Small intestine (tissue), 7 donors: ENCODE results near the gene PTGES3L. TPM values are rescaled to one million over a fixed set of nuclear protein-coding genes. Genes with fewer than 3 reads are reported as not detected.
"Not testable (repeated sequence)": the region's sequence is repeated elsewhere in the genome, so short reads cannot be mapped to it uniquely, and the experiment has no call there.

Source experiments
- DNase-seq, 2 donors: peaks; one replicate each; pipeline versions ENCODE4 v3.0.0 to v3.0.0-alpha.2; 2013
- FAIRE-seq: peaks from 2 replicates; lab custom pipeline; 2012; peaks lifted over from hg19 to GRCh38; lab: Jason Lieb, UNC
- H3K27ac ChIP-seq, 3 donors: one replicate each; pipeline ENCODE4 v1.5.1; 2013; ENCODE audit warnings: low read length in 2 of 3, mild to moderate bottlenecking in 2 of 3, control low read depth in 1 of 3, inconsistent platforms in 1 of 3, low read depth in 1 of 3, moderate library complexity in 1 of 3
- H3K27me3 ChIP-seq, 3 donors: one replicate each; pipeline ENCODE4 v1.6.1; 2013; ENCODE audit warnings: low read length in 3 of 3, inconsistent platforms in 1 of 3; ENCODE audit not compliant: control insufficient read depth in 3 of 3, insufficient read depth in 3 of 3
- H3K36me3 ChIP-seq, 3 donors: one replicate each; pipeline ENCODE4 v1.6.1; 2013; ENCODE audit warnings: low read length in 3 of 3, inconsistent platforms in 1 of 3, low read depth in 1 of 3, mild to moderate bottlenecking in 1 of 3, moderate library complexity in 1 of 3; ENCODE audit not compliant: control insufficient read depth in 3 of 3, insufficient read depth in 2 of 3
- H3K4me1 ChIP-seq, 3 donors: one replicate each; pipeline ENCODE4 v1.6.1; 2013; ENCODE audit warnings: low read length in 2 of 3, inconsistent platforms in 1 of 3, low read depth in 1 of 3, mild to moderate bottlenecking in 1 of 3, moderate library complexity in 1 of 3; ENCODE audit not compliant: control insufficient read depth in 3 of 3, insufficient read depth in 2 of 3
- H3K4me3 ChIP-seq, 3 donors: one replicate each; pipeline ENCODE4 v1.5.1; 2013; ENCODE audit warnings: low read length in 3 of 3, control low read depth in 1 of 3, inconsistent platforms in 1 of 3, low read depth in 1 of 3, mild to moderate bottlenecking in 1 of 3, moderate library complexity in 1 of 3
- H3K9me3 ChIP-seq, 2 donors: one replicate each; pipeline ENCODE4 v1.6.1; 2013; ENCODE audit warnings: low read depth in 1 of 2, low read length in 1 of 2; ENCODE audit not compliant: control insufficient read depth in 2 of 2, insufficient read depth in 1 of 2
- WGBS, 3 donors: extraction: QIAGEN DNeasy Blood & Tissue Kit; methylation state at CpG; one replicate each; pipeline ENCODE4 v1.1.7; 2013; 5-methylcytosine and 5-hydroxymethylcytosine counted together
- polyA plus RNA-seq, 4 donors: library from polyadenylated mRNA; stranded (reverse) in 3 of 4; unstranded in 1 of 4; fragments of 200-250 nt in 3 of 4; fragments of 120-200 nt in 1 of 4; gene quantifications; one replicate each; pipeline versions ENCODE4 v1.2.1 to v1.2.3, GENCODE V29; 2013
- donor health status: healthy with polysubstance abuse.
- donor health status: control.
- donor health status: control.
- donor health status: Bipolar disorder and iron deficiency.
- donor health status: healthy.

The PTGES3L gene
- polyA plus RNA-seq, 4 donors, result 0.67 to 2.0 (median 0.94) TPM

DNA sequence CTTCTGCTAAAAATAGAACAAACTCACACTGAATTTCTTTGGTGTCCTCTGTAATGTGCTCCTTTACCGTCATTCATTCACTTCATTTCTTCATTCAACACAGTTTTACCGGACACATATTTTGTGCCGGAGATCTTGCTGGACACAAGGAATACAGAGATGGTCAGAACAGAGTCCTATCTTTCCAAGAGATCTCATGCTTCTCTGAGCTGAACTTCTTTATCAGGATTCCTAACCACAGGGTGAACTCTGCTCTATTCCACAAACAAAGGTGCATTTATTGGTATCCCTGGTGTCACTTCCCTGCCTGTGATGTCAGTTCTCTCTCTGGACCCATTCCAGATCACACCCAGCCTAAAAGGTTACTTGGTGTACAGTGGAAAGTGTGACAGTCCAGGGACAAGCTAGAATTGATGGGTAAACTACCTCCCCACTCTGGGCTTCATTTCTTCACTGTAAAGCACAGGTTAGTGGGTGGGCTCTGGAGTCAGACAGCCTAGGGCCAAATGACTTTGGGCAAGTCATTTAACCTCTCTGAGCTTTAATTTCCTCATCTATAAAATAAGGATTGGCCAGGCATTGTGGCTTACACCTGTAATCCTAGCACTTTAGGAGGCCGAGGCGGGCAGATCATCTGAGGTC is 30.9 kb upstream of the PTGES3L start:
- H3K36me3 ChIP-seq, result peaks cover 3 to 47% (median 6%) of the 10 kb centered on the region in 3 donors
- 23 to 64% (median 47%) methylated on average over 5 of the region's 5 CpGs for WGBS, 3 donors
- DNase-seq, result peak; percentile 88 to 97
- peaks cover 0 to 20% (median 3%) of the 10 kb centered on the region in 3 donors for H3K4me1 ChIP-seq
- peak overlapping the region; percentile 6 to 81 (median 75) for H3K27ac ChIP-seq
- no peak overlapping the region for H3K4me3 ChIP-seq
- FAIRE-seq, result no peak
- H3K27me3 ChIP-seq, result no peaks in the 10 kb centered on the region
- H3K9me3 ChIP-seq, result no peaks in the 10 kb centered on the region

GRCh38 chr17:43006639-43007551 is 27.0 kb upstream of the PTGES3L start, which contains the start of gene IFI35:
Gene IFI35 (plus strand): TSS chr17:43006784. CDS start chr17:43006948, 164 bp downstream.
- Histone ChIP-seq H3K36me3 (peaks cover 8 to 36% (median 9%) of the 10 kb centered on the region in 3 donors), H3K27me3 (no peaks in the 10 kb centered on the region), H3K4me3 (peak within 1 kb of the TSS; percentile 53 to 75 (median 63)), H3K9me3 (no peaks in the 10 kb centered on the region), H3K27ac (peak within 1 kb of the TSS; percentile 75 to 97 (median 96)), H3K4me1 (peaks cover 0 to 17% (median 3%) of the 10 kb centered on the region in 3 donors)
- DNase-seq (peak; percentile 94 to 96), FAIRE-seq (no peak)
- 12 to 21% (median 17%) methylated on average over 18 of the region's 18 CpGs for WGBS, 3 donors

DNA sequence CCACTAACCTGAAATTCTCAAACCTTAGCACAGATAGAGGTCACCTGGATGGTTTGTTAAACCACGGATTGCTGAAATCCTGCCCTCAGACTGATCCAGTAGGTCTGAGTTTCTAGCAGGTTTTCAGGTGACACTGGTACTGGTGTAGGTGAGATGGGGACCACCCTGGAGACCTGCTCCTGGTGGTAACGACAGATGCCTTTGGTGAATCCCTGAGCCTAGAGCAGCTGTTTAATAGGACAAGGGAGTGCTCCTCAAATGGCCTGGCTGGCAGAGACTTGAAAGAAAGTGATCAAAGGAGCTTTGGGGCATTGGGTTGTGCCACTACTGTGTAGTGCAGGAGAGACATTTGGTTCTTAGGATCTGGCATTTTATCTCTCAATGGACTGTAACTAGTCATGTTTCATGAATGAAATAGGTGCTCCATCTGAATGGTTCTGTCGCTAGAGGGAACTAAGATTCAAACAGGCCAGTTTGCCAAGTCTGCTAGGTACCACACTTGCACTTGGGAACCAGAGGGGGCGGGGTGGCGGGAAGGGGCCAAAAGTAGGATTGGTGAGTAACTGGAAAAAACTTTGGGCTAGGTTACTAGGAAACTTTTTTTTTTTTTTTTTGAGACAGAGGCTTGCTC is 23.8 kb upstream of the PTGES3L start:
- peak overlapping the region in 1 of 3 donors; percentile 27 for H3K27ac ChIP-seq
- peaks cover 0 to 11% (median 0%) of the 10 kb centered on the region in 3 donors for H3K4me1 ChIP-seq
- no peaks in the 10 kb centered on the region for H3K9me3 ChIP-seq
- no peaks in the 10 kb centered on the region for H3K27me3 ChIP-seq
- H3K4me3 ChIP-seq, result no peak overlapping the region
- 73 to 84% (median 78%) methylated on average over 5 of the region's 5 CpGs for WGBS, 3 donors
- peaks cover 12 to 53% (median 21%) of the 10 kb centered on the region in 3 donors for H3K36me3 ChIP-seq
- no peak for FAIRE-seq
- DNase-seq, result no peak

DNA sequence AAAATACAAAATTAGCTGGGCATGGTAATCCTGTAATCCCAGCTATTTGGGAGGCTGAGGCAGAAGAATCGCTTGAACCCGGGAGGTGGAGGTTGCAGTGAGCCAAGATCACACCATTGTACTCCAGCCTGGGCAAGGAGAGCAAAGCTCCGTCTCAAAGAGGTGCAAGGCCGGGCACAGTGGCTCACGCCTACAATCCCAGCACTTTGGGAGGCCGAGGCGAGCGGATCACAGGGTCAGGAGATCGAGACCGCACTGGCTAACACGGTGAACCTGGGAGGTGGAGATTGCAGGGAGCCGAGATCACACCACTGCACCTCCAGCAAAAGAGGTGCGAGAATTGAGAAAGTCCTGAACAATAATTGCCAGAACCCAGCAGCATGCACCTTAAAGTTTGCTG is 21.0 kb upstream of the PTGES3L start:
- not testable (repeated sequence) for H3K9me3 ChIP-seq, FAIRE-seq, H3K27me3 ChIP-seq, H3K4me3 ChIP-seq, DNase-seq, H3K27ac ChIP-seq
- Histone ChIP-seq H3K36me3 (peaks cover 12 to 52% (median 21%) of the 10 kb centered on the region in 3 donors), H3K4me1 (peaks cover 0 to 18% (median 0%) of the 10 kb centered on the region in 3 donors)
- 92 to 95% (median 94%) methylated on average over 13 of the region's 13 CpGs for WGBS, 3 donors

GRCh38 chr17:42999003-42999525 is 19.2 kb upstream of the PTGES3L start:
- peak overlapping the region; percentile 92 to 96 (median 94) for H3K27ac ChIP-seq
- H3K27me3 ChIP-seq, result no peaks in the 10 kb centered on the region
- WGBS, 3 donors, result 1 to 9% (median 5%) methylated on average over 10 of the region's 10 CpGs
- DNase-seq, result no peak
- no peak for FAIRE-seq
- H3K9me3 ChIP-seq, result no peaks in the 10 kb centered on the region
- H3K4me1 ChIP-seq, result peaks cover 0 to 18% (median 0%) of the 10 kb centered on the region in 3 donors
- H3K4me3 ChIP-seq, result peak overlapping the region; percentile 80 to 86 (median 83)
- peaks cover 12 to 48% (median 21%) of the 10 kb centered on the region in 3 donors for H3K36me3 ChIP-seq

DNA sequence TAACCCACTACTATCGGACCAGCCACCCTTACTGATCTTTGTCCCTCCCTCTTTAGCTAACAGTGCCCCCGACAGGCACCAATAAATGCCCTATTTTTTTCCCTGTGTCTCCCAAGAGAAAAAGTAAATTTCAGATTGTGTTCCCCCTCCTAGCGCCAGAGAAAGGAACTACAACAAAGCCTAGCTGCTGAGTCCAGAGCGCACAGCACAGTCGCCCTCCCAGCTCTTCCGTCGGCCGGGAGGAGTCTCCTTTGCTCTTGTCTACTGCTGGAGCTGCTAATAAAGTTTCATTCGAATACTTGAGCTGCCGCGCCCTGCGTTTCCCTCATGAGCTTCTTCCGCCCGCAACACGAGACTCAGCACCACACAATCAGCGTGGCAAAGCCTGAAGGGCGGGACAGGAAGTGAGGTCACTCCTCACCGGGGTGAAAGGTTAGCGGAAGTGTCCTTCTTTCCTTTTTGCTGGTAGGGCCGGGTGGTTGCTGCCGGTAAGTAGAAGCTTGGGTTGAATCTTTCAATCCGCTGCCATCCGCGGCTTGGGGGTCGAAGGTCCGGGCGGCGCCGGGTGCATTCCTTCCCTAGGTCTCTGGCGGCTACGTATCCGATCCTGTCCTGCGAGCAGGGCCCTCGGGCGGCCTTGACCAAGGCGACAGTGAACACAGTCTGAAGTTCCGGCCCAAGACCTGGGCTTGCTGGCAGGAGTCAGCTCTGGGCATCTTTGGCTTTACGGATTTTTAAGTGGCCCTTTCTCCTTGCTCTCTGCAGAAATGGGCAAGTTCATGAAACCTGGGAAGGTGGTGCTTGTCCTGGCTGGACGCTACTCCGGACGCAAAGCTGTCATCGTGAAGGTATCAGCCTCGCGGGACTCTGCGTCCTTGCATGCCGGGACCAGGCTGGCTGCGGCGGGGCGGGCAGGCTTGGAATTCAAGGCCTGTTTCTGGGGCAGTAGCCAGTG is 18.4 kb upstream of the PTGES3L start, which contains the start of gene RPL27:
TSS of gene RPL27 (plus strand) at position 436 of the 955 bp plus-strand sequence. CDS start at position 768, 332 bp downstream.
- WGBS, 3 donors, result 0% methylated on average over 49 of the region's 49 CpGs
- DNase-seq, result peak; percentile 100
- Histone ChIP-seq H3K9me3 (no peaks in the 10 kb centered on the region), H3K27ac (peak within 1 kb of the TSS; percentile 92 to 96 (median 94)), H3K27me3 (no peaks in the 10 kb centered on the region), H3K4me1 (peaks cover 0 to 18% (median 0%) of the 10 kb centered on the region in 3 donors), H3K36me3 (peaks cover 8 to 46% (median 15%) of the 10 kb centered on the region in 3 donors), H3K4me3 (peak within 1 kb of the TSS; percentile 80 to 86 (median 83))
- FAIRE-seq, result peak; percentile 61

GRCh38 chr17:42997390-42997983 is 17.6 kb upstream of the PTGES3L start:
- 6 to 17% (median 6%) methylated on average over 5 of the region's 5 CpGs for WGBS, 3 donors
- no peaks in the 10 kb centered on the region for H3K9me3 ChIP-seq
- peak overlapping the region; percentile 65 to 94 (median 72) for H3K27ac ChIP-seq
- DNase-seq (peak in 1 of 2 donors; percentile 37), FAIRE-seq (no peak)
- H3K4me3 ChIP-seq, result peak overlapping the region in 2 of 3 donors; percentile 10 to 22
- H3K36me3 ChIP-seq, result peaks cover 9 to 41% (median 14%) of the 10 kb centered on the region in 3 donors
- no peaks in the 10 kb centered on the region for H3K27me3 ChIP-seq
- H3K4me1 ChIP-seq, result peaks cover 0 to 18% (median 0%) of the 10 kb centered on the region in 3 donors
